ENCODE data around the gene KCNN1. TPM values are rescaled to one million over a fixed set of nuclear protein-coding genes. Genes with fewer than 3 reads are reported as not detected.
"Not testable (repeated sequence)": the region's sequence is repeated elsewhere in the genome, so short reads cannot be mapped to it uniquely, and the experiment has no call there.

The KCNN1 gene
- total RNA-seq, 1 experiment from 2014 or later, result 9.2 TPM

GRCh38 chr19:18029617-18030338 is 62.9 kb downstream of the KCNN1 start:
- Histone ChIP-seq H4K20me1 (ENCODE audit: control insufficient read depth, insufficient read depth, insufficient read length) (no peaks in the 10 kb centered on the region), H2BK12ac (ENCODE audit: insufficient read length, low read depth, low read length) (no peak overlapping the region), H3K4me1 (ENCODE audit: insufficient read depth, low read length) (no peaks in the 10 kb centered on the region), H3K4ac (ENCODE audit: low read depth, low read length) (no peak overlapping the region), H4K5ac (ENCODE audit: insufficient read length, low read depth, low read length) (no peak overlapping the region), H2AK5ac (ENCODE audit: insufficient read length, low read length) (no peak overlapping the region), H2BK15ac (ENCODE audit: low read depth, low read length) (no peak overlapping the region), H2BK120ac (ENCODE audit: low read depth, low read length, poor library complexity, severe bottlenecking) (no peak overlapping the region), H3K9ac (ENCODE audit: extremely low read depth, insufficient read length, low read length) (no peak overlapping the region), H3K9me3 (ENCODE audit: control insufficient read depth, low read depth, low read length) (no peaks in the 10 kb centered on the region), H3K4me2 (ENCODE audit: insufficient read depth, insufficient read length, low read length) (no peak overlapping the region), H3K56ac (ENCODE audit: insufficient read length, low read depth, low read length) (no peak overlapping the region), H3K23ac (ENCODE audit: insufficient read length, low read depth, low read length) (no peak overlapping the region), H3K14ac (ENCODE audit: insufficient read depth, low read length) (no peak overlapping the region), H2AFZ (ENCODE audit: low read length) (no peak overlapping the region), H4K91ac (ENCODE audit: insufficient read length, low read depth, low read length) (no peak overlapping the region), H3K23me2 (ENCODE audit: insufficient read length, low read depth, low read length, poor library complexity, severe bottlenecking) (no peaks in the 10 kb centered on the region), H3K27me3 (ENCODE audit: insufficient read depth, low read length) (no peaks in the 10 kb centered on the region), H3K79me2 (ENCODE audit: insufficient read depth, low read length) (no peaks in the 10 kb centered on the region), H3K79me1 (ENCODE audit: insufficient read depth, low read depth, low read length, poor library complexity, severe bottlenecking) (no peaks in the 10 kb centered on the region), H3K18ac (ENCODE audit: insufficient read length, low read depth, low read length) (no peak overlapping the region), H3K27ac (ENCODE audit: insufficient read length, low read depth, low read length) (no peak overlapping the region), H2BK5ac (ENCODE audit: insufficient read length, low read length) (no peak overlapping the region), H4K8ac (replicated peaks; ENCODE audit: insufficient read length, low read depth, low read length) (no peak overlapping the region), H2BK20ac (ENCODE audit: low read depth, low read length, poor library complexity, severe bottlenecking) (no peak overlapping the region), H3T11ph (ENCODE audit: low read length) (no peak overlapping the region)
- no peaks in the 10 kb centered on the region for H3K4me1 Mint-ChIP-seq
- WGBS (ENCODE audit: extremely low coverage, insufficient read length, low lambda C conversion rate), result no CpG with 5 or more reads among the region's 8 CpGs
- DNase-seq, result no peak
- no peak overlapping the region for H3K4me3 Mint-ChIP-seq
- H3K36me3 Mint-ChIP-seq (ENCODE audit: insufficient read depth in 1 of 3, low read depth in 3 of 3), result no peaks in the 10 kb centered on the region
- no peaks in the 10 kb centered on the region; a peak in 1 of 5 replicates for H3K9me3 Mint-ChIP-seq
- TF ChIP-seq CTCF (conservative IDR thresholded peaks at IDR 0.05), result no peak
- peaks cover 9% of the 10 kb centered on the region for H3K27me3 Mint-ChIP-seq (ENCODE audit: low read depth)
- H3K27ac Mint-ChIP-seq, result peak overlapping the region in 1 of 3 experiments; percentile 52; a peak in 1 of 7 replicates

DNA sequence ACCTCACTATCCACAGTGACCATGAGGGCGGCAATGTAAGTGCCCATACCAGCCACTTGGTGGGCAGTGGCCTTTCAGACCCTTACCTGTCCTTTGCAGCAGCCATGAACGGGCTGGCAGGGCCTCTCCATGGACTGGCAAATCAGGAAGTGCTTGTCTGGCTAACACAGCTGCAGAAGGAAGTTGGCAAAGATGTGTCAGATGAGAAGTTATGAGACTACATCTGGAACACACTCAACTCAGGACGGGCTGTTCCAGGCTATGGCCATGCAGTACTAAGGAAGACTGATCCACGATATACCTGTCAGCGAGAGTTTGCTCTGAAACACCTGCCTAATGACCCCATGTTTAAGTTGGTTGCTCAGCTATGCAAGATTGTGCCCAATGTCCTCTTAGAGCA is 64.5 kb downstream of the KCNN1 start:
- H3K4me3 Mint-ChIP-seq; DNase-seq; H3K27ac Mint-ChIP-seq; H2BK12ac ChIP-seq (ENCODE audit: insufficient read length, low read depth, low read length); H3K9me3 ChIP-seq (ENCODE audit: control insufficient read depth, low read depth, low read length); H2BK120ac ChIP-seq (ENCODE audit: low read depth, low read length, poor library complexity, severe bottlenecking); H4K20me1 ChIP-seq (ENCODE audit: control insufficient read depth, insufficient read depth, insufficient read length); H3K14ac ChIP-seq (ENCODE audit: insufficient read depth, low read length); H4K8ac ChIP-seq (replicated peaks; ENCODE audit: insufficient read length, low read depth, low read length); H3K27me3 Mint-ChIP-seq (ENCODE audit: low read depth); H3K9me3 Mint-ChIP-seq; H4K5ac ChIP-seq (ENCODE audit: insufficient read length, low read depth, low read length); H2BK20ac ChIP-seq (ENCODE audit: low read depth, low read length, poor library complexity, severe bottlenecking); H3K56ac ChIP-seq (ENCODE audit: insufficient read length, low read depth, low read length); H3K79me1 ChIP-seq (ENCODE audit: insufficient read depth, low read depth, low read length, poor library complexity, severe bottlenecking); H3K36me3 Mint-ChIP-seq (ENCODE audit: insufficient read depth in 1 of 3, low read depth in 3 of 3); H3K4me2 ChIP-seq (ENCODE audit: insufficient read depth, insufficient read length, low read length); H3T11ph ChIP-seq (ENCODE audit: low read length); H3K79me2 ChIP-seq (ENCODE audit: insufficient read depth, low read length); H3K9ac ChIP-seq (ENCODE audit: extremely low read depth, insufficient read length, low read length); H3K18ac ChIP-seq (ENCODE audit: insufficient read length, low read depth, low read length); H3K4me1 ChIP-seq (ENCODE audit: insufficient read depth, low read length); H3K4ac ChIP-seq (ENCODE audit: low read depth, low read length); H3K23me2 ChIP-seq (ENCODE audit: insufficient read length, low read depth, low read length, poor library complexity, severe bottlenecking); H3K27me3 ChIP-seq (ENCODE audit: insufficient read depth, low read length); H4K91ac ChIP-seq (ENCODE audit: insufficient read length, low read depth, low read length); H2BK15ac ChIP-seq (ENCODE audit: low read depth, low read length); H2AFZ ChIP-seq (ENCODE audit: low read length); H2BK5ac ChIP-seq (ENCODE audit: insufficient read length, low read length); H3K23ac ChIP-seq (ENCODE audit: insufficient read length, low read depth, low read length); H2AK5ac ChIP-seq (ENCODE audit: insufficient read length, low read length); H3K27ac ChIP-seq (ENCODE audit: insufficient read length, low read depth, low read length); H3K4me1 Mint-ChIP-seq: not testable (repeated sequence)
- no CpG with 5 or more reads among the region's 5 CpGs for WGBS (ENCODE audit: extremely low coverage, insufficient read length, low lambda C conversion rate)

Measured in H9 (cell line).